Gastroesophageal sphincter (tissue), 4 donors: Measurements from ENCODE around the gene COX14. TPM values are rescaled to one million over a fixed set of nuclear protein-coding genes. Genes with fewer than 3 reads are reported as not detected.

Experiments used
- ATAC-seq: fragments of 150-250 bp; one replicate; pipeline ENCODE4 v1.9.1; 2016; ENCODE audit warnings: mild to moderate bottlenecking, moderate library complexity
- H3K27ac ChIP-seq, 4 donors: fragments of 200-600 bp; sonication (generic) in 3 of 4; 1 replicate in 3 of 4; 2 replicates in 1 of 4; pipeline ENCODE4 v1.5.1; 2016 to 2019
- H3K27me3 ChIP-seq: fragments of 200-600 bp; sonication (generic); one replicate; pipeline ENCODE4 v1.5.1; 2019
- H3K36me3 ChIP-seq, 2 donors: fragments of 200-600 bp; sonication (generic); one replicate each; pipeline ENCODE4 v1.5.1; 2019; ENCODE audit warnings: control low read depth in 1 of 2
- H3K4me1 ChIP-seq, 3 donors: fragments of 200-600 bp; sonication (generic); 1 replicate in 2 of 3; 2 replicates in 1 of 3; pipeline ENCODE4 v1.5.1; 2016 to 2019; ENCODE audit warnings: control low read depth in 2 of 3
- H3K4me3 ChIP-seq, 2 donors: fragments of 200-600 bp; sonication (generic); one replicate each; pipeline ENCODE4 v1.5.1; 2019; ENCODE audit warnings: mild to moderate bottlenecking in 1 of 2, moderate library complexity in 1 of 2
- H3K9me3 ChIP-seq, 3 donors: fragments of 200-600 bp; sonication (generic); one replicate each; pipeline ENCODE4 v1.5.1; 2017 to 2019; ENCODE audit warnings: control low read depth in 2 of 3
- CTCF ChIP-seq, 4 experiments: fragments of 200-600 bp in 2 of 4; fragments of 450-650 bp in 2 of 4; sonication (generic) in 1 of 4; IDR thresholded peaks; one replicate each; pipeline ENCODE4 v1.5.1; 2017 to 2019; ENCODE audit warnings: antibody characterized with exemption in 4 of 4, mild to moderate bottlenecking in 2 of 4, moderate library complexity in 2 of 4
- EP300 ChIP-seq: sonication (generic); formaldehyde crosslinking; IDR thresholded peaks from one replicate; pipeline ENCODE4 v1.6.1; 2017; ENCODE audit warnings: antibody characterized with exemption, mild to moderate bottlenecking
- POLR2A ChIP-seq, 2 donors: fragments of 450-650 bp; IDR thresholded peaks; one replicate each; pipeline ENCODE4 v1.6.1; 2017; ENCODE audit warnings: antibody characterized with exemption in 2 of 2, mild to moderate bottlenecking in 2 of 2, moderate library complexity in 1 of 2
- POLR2AphosphoS5 ChIP-seq: sonication (generic); formaldehyde crosslinking; IDR thresholded peaks from one replicate; pipeline ENCODE4 v1.6.1; 2017; ENCODE audit warnings: antibody characterized with exemption
- WGBS, 2 donors: methylation state at CpG; one replicate each; pipeline ENCODE4 v1.1.5; 2018; ENCODE audit warnings: low coverage in 1 of 2; 5-methylcytosine and 5-hydroxymethylcytosine counted together
- total RNA-seq, 4 donors: library from RNA; depleted of rRNA; stranded (reverse); fragments of >200 nt; gene quantifications; one replicate each; pipeline ENCODE4 v1.1.0, GENCODE V29; 2016

COX14 gene
- total RNA-seq, 4 donors from 2014 or later, result 66.1 to 111 (median 81.0) TPM

- TF ChIP-seq EP300, result no peak
- no peak for TF ChIP-seq POLR2A (IDR thresholded peaks at IDR 0.05)
- no peak for TF ChIP-seq POLR2AphosphoS5
- TF ChIP-seq CTCF (IDR thresholded peaks at IDR 0.05), result no peak
- H3K27me3 ChIP-seq, result no peaks in the 10 kb centered on the region
- H3K9me3 ChIP-seq, result no peaks in the 10 kb centered on the region
- no peak overlapping the region for H3K4me3 ChIP-seq
- 100% methylated on average over 1 of the region's 2 CpGs; no CpG with 5 or more reads in 1 of the 2 donors for WGBS, 2 donors
- peaks cover 0 to 83% of the 10 kb centered on the region in 2 donors for H3K36me3 ChIP-seq
- peaks cover 0 to 55% (median 0%) of the 10 kb centered on the region in 3 donors for H3K4me1 ChIP-seq
- H3K27ac ChIP-seq, result no peak overlapping the region
- no peak for ATAC-seq
Measured at GRCh38 chr12:50119387-50119786, 7.4 kb downstream of the COX14 start.

GRCh38 chr12:50120521-50120920 lies 8.5 kb downstream of the COX14 start:
- H3K4me1 ChIP-seq, result peaks cover 0 to 53% (median 0%) of the 10 kb centered on the region in 3 donors
- 80% methylated on average over 3 of the region's 3 CpGs; no CpG with 5 or more reads in 1 of the 2 donors for WGBS, 2 donors

GRCh38 chr12:50120953-50121352 lies 8.9 kb downstream of the COX14 start:
- H3K9me3 ChIP-seq, result no peaks in the 10 kb centered on the region
- TF ChIP-seq POLR2AphosphoS5 (no peak), CTCF (IDR thresholded peaks at IDR 0.05) (no peak), POLR2A (IDR thresholded peaks at IDR 0.05) (no peak), EP300 (no peak)
- no peak overlapping the region for H3K27ac ChIP-seq
- peaks cover 0 to 53% (median 0%) of the 10 kb centered on the region in 3 donors for H3K4me1 ChIP-seq
- WGBS, 2 donors, result 100% methylated on average over 1 of the region's 3 CpGs
- H3K4me3 ChIP-seq, result no peak overlapping the region
- H3K36me3 ChIP-seq, result peaks cover 0 to 72% of the 10 kb centered on the region in 2 donors
- ATAC-seq, result no peak
- H3K27me3 ChIP-seq, result no peaks in the 10 kb centered on the region

More at GRCh38 chr12:50120521-50120920, 8.5 kb downstream of the COX14 start:
- no peak for ATAC-seq
- peaks cover 0 to 75% of the 10 kb centered on the region in 2 donors for H3K36me3 ChIP-seq
- H3K9me3 ChIP-seq, result no peaks in the 10 kb centered on the region
- H3K27me3 ChIP-seq, result no peaks in the 10 kb centered on the region
- no peak overlapping the region for H3K27ac ChIP-seq
- H3K4me3 ChIP-seq, result no peak overlapping the region
- no peak for TF ChIP-seq CTCF (IDR thresholded peaks at IDR 0.05)

GRCh38 chr12:50121641-50122040 lies 9.6 kb downstream of the COX14 start:
- TF ChIP-seq POLR2A (IDR thresholded peaks at IDR 0.05), result no peak
- Histone ChIP-seq H3K36me3 (peaks cover 0 to 72% of the 10 kb centered on the region in 2 donors), H3K9me3 (no peaks in the 10 kb centered on the region), H3K4me1 (peaks cover 0 to 51% (median 0%) of the 10 kb centered on the region in 3 donors), H3K4me3 (no peak overlapping the region), H3K27me3 (no peaks in the 10 kb centered on the region), H3K27ac (no peak overlapping the region)
- no peak for ATAC-seq
- WGBS, 2 donors, result 81 to 96% methylated on average over 3 to 4 of the region's 5 CpGs

- Histone ChIP-seq H3K4me1 (peaks cover 0 to 35% (median 0%) of the 10 kb centered on the region in 3 donors), H3K9me3 (no peaks in the 10 kb centered on the region), H3K27ac (no peak overlapping the region), H3K27me3 (no peaks in the 10 kb centered on the region), H3K4me3 (no peak overlapping the region), H3K36me3 (peaks cover 0 to 78% of the 10 kb centered on the region in 2 donors)
- 53 to 58% methylated on average over 2 of the region's 2 CpGs for WGBS, 2 donors
- TF ChIP-seq POLR2AphosphoS5, result no peak
- no peak for ATAC-seq
Measured at GRCh38 chr12:50123203-50123602, 11.2 kb downstream of the COX14 start.

- peaks cover 4 to 78% of the 10 kb centered on the region in 2 donors for H3K36me3 ChIP-seq
- H3K4me3 ChIP-seq, result no peak overlapping the region
- no peaks in the 10 kb centered on the region for H3K27me3 ChIP-seq
- H3K4me1 ChIP-seq, result peaks cover 0 to 28% (median under 1%) of the 10 kb centered on the region in 3 donors
- no peaks in the 10 kb centered on the region for H3K9me3 ChIP-seq
- TF ChIP-seq POLR2A (IDR thresholded peaks at IDR 0.05), result no peak
- TF ChIP-seq POLR2AphosphoS5, result no peak
- TF ChIP-seq CTCF (IDR thresholded peaks at IDR 0.05), result no peak
- no peak for TF ChIP-seq EP300
- no peak for ATAC-seq
- WGBS, 2 donors, result 55 to 75% methylated on average over 1 of the region's 2 CpGs
- H3K27ac ChIP-seq, result no peak overlapping the region
Measured at GRCh38 chr12:50127546-50127945, 15.5 kb downstream of the COX14 start.
